H1 (cell line): Measurements from ENCODE around the gene NUP210L. TPM values are rescaled to one million over a fixed set of nuclear protein-coding genes. Genes with fewer than 3 reads are reported as not detected.

Experiments used
- CTCF ChIA-PET: fragments of 300-600 bp; sonication (Branson Sonifier 250); formaldehyde crosslinking; loops from one replicate; lab custom pipeline; 2021; ENCODE audit not compliant: partially characterized antibody; lab: Charles Lee
- POLR2A ChIA-PET: fragments of 300-600 bp; sonication (Branson Sonifier 250); formaldehyde crosslinking; loops from one replicate; lab custom pipeline; 2021; ENCODE audit warnings: inconsistent platforms; ENCODE audit not compliant: partially characterized antibody; lab: Charles Lee
- DNase-seq, 2 experiments: peaks; one replicate each; pipeline versions ENCODE4 v3.0.0 to v3.0.0-alpha.2; 2010 to 2022; ENCODE audit warnings: low spot score in 2 of 2, low read depth in 1 of 2, mixed read lengths in 1 of 2
- FAIRE-seq: peaks from 2 replicates; lab custom pipeline; 2011; peaks lifted over from hg19 to GRCh38; lab: Jason Lieb, UNC
- H2AFZ ChIP-seq: 2 replicates; pipeline ENCODE4 v1.8.1; 2012; ENCODE audit warnings: low read length, inconsistent platforms
- H2AK5ac ChIP-seq: 2 replicates; pipeline ENCODE4 v1.6.1; 2013; ENCODE audit warnings: low read depth, low read length
- H2BK120ac ChIP-seq: replicated peaks from 2 replicates; pipeline ENCODE3; 2013; ENCODE audit warnings: low read depth, low read length, inconsistent platforms
- H2BK12ac ChIP-seq: 2 replicates; pipeline ENCODE4 v1.6.1; 2013; ENCODE audit warnings: low read depth, low read length
- H2BK15ac ChIP-seq: 2 replicates; pipeline ENCODE4 v1.6.1; 2013; ENCODE audit warnings: low read length
- H2BK20ac ChIP-seq: 2 replicates; pipeline ENCODE4 v1.6.1; 2013; ENCODE audit warnings: low read length
- H2BK5ac ChIP-seq: 2 replicates; pipeline ENCODE4 v1.6.1; 2013; ENCODE audit warnings: low read depth, low read length
- H3K14ac ChIP-seq: 2 replicates; pipeline ENCODE4 v1.6.1; 2013; ENCODE audit warnings: inconsistent platforms; ENCODE audit not compliant: insufficient read length
- H3K18ac ChIP-seq: 2 replicates; pipeline ENCODE4 v1.6.1; 2013; ENCODE audit warnings: low read length; ENCODE audit errors: extremely low read depth
- H3K23ac ChIP-seq: 2 replicates; pipeline ENCODE4 v1.6.1; 2013; ENCODE audit warnings: inconsistent platforms; ENCODE audit not compliant: insufficient read length
- H3K23me2 ChIP-seq: 2 replicates; pipeline ENCODE4 v1.6.1; 2013; ENCODE audit warnings: low read depth, low read length
- H3K27ac ChIP-seq: 2 replicates; pipeline ENCODE4 v1.6.1; 2011; ENCODE audit warnings: low read depth, low read length, inconsistent platforms
- H3K27me3 ChIP-seq, 4 experiments: replicated peaks in 1 of 4; 1 replicate in 1 of 4; 2 replicates in 3 of 4; pipeline versions ENCODE4 v1.6.1 to v1.8.1; 2011 to 2013; ENCODE audit warnings: low read length in 3 of 4, mild to moderate bottlenecking in 3 of 4, inconsistent platforms in 2 of 4, mixed read lengths in 2 of 4, moderate library complexity in 1 of 4; ENCODE audit not compliant: control insufficient read depth in 3 of 4, insufficient read depth in 3 of 4; ENCODE audit errors: extremely low read depth in 1 of 4
- H3K36me3 ChIP-seq, 4 experiments: 2 replicates each; pipeline versions ENCODE4 v1.6.1 to v1.8.1; 2011 to 2013; ENCODE audit warnings: mild to moderate bottlenecking in 4 of 4, low read length in 3 of 4, moderate library complexity in 2 of 4, control low read depth in 1 of 4, inconsistent platforms in 1 of 4; ENCODE audit not compliant: insufficient read depth in 4 of 4, control insufficient read depth in 2 of 4
- H3K4ac ChIP-seq: replicated peaks from 2 replicates; pipeline ENCODE3; 2013; ENCODE audit warnings: low read length, low read depth, mixed read lengths, inconsistent platforms; ENCODE audit not compliant: insufficient read length
- H3K4me1 ChIP-seq, 4 experiments: replicated peaks in 1 of 4; 1 replicate in 1 of 4; 2 replicates in 3 of 4; pipeline versions ENCODE4 v1.6.1 to v1.8.1; 2011 to 2013; ENCODE audit warnings: low read length in 3 of 4, inconsistent platforms in 2 of 4, mixed read lengths in 1 of 4; ENCODE audit not compliant: insufficient read depth in 4 of 4, control insufficient read depth in 3 of 4
- H3K4me2 ChIP-seq, 2 experiments: 2 replicates each; pipeline versions ENCODE4 v1.6.1 to v1.8.1; 2011 to 2013; ENCODE audit warnings: low read depth in 2 of 2, low read length in 2 of 2, control low read depth in 1 of 2, inconsistent platforms in 1 of 2, mild to moderate bottlenecking in 1 of 2; ENCODE audit not compliant: insufficient read depth in 1 of 2
- H3K4me3 ChIP-seq, 4 experiments: fragments of 200-600, 300-600 bp in 1 of 4; sonication (generic), shearing (Covaris generic), sonication (Bioruptor Twin) in 1 of 4; 2 replicates each; pipeline versions ENCODE4 v1.5.1 to v1.8.1; 2011 to 2016; ENCODE audit warnings: low read length in 4 of 4, low read depth in 3 of 4, control low read depth in 2 of 4, inconsistent platforms in 2 of 4, mild to moderate bottlenecking in 2 of 4, mixed read lengths in 1 of 4, moderate library complexity in 1 of 4; ENCODE audit not compliant: insufficient read depth in 2 of 4; ENCODE audit errors: extremely low read depth in 1 of 4
- H3K56ac ChIP-seq: replicated peaks from 2 replicates; pipeline ENCODE3; 2013; ENCODE audit warnings: low read depth, mild to moderate bottlenecking, mixed read lengths, low read length, inconsistent platforms; ENCODE audit not compliant: insufficient read length
- H3K79me1 ChIP-seq: 2 replicates; pipeline ENCODE4 v1.6.1; 2013; ENCODE audit warnings: low read depth, low read length, control low read depth
- H3K79me2 ChIP-seq, 2 experiments: 2 replicates each; pipeline versions ENCODE4 v1.6.1 to v1.8.1; 2012 to 2013; ENCODE audit warnings: low read length in 2 of 2, mild to moderate bottlenecking in 2 of 2, inconsistent platforms in 1 of 2; ENCODE audit not compliant: insufficient read depth in 2 of 2, control insufficient read depth in 1 of 2
- H3K9ac ChIP-seq, 4 experiments: replicated peaks in 1 of 4; 1 replicate in 1 of 4; 2 replicates in 3 of 4; pipeline versions ENCODE4 v1.6.1 to v1.8.1; 2011 to 2013; ENCODE audit warnings: low read depth in 3 of 4, low read length in 3 of 4, control low read depth in 2 of 4, mild to moderate bottlenecking in 2 of 4, moderate library complexity in 2 of 4, inconsistent platforms in 1 of 4; ENCODE audit errors: extremely low read depth in 1 of 4
- H3K9me3 ChIP-seq, 2 experiments: 2 replicates each; pipeline versions ENCODE4 v1.6.1 to v1.8.1; 2012 to 2013; ENCODE audit warnings: mild to moderate bottlenecking in 2 of 2, moderate library complexity in 2 of 2, control low read depth in 1 of 2, inconsistent platforms in 1 of 2, low read depth in 1 of 2, low read length in 1 of 2, mixed read lengths in 1 of 2; ENCODE audit not compliant: insufficient read depth in 2 of 2
- H4K20me1 ChIP-seq, 2 experiments: replicated peaks in 1 of 2; 2 replicates each; pipeline versions ENCODE3 to v1.8.1; 2011 to 2013; ENCODE audit warnings: inconsistent platforms in 2 of 2, low read length in 2 of 2, mild to moderate bottlenecking in 1 of 2; ENCODE audit not compliant: insufficient read depth in 2 of 2, control insufficient read depth in 1 of 2
- H4K5ac ChIP-seq: 2 replicates; pipeline ENCODE4 v1.6.1; 2013; ENCODE audit warnings: low read length, low read depth, mixed read lengths, inconsistent platforms; ENCODE audit not compliant: insufficient read length
- H4K8ac ChIP-seq: 2 replicates; pipeline ENCODE4 v1.8.0; 2013; ENCODE audit warnings: mild to moderate bottlenecking, moderate library complexity, low read length, inconsistent platforms; ENCODE audit not compliant: insufficient read depth; ENCODE audit errors: extremely low read depth
- H4K91ac ChIP-seq: replicated peaks from 2 replicates; pipeline ENCODE3; 2013; ENCODE audit warnings: low read length, mixed read lengths, inconsistent platforms; ENCODE audit not compliant: insufficient read length
- CEBPB ChIP-seq: IDR thresholded peaks from 2 replicates; pipeline ENCODE4 v1.6.1; 2012; ENCODE audit warnings: low read depth, low read length
- CTCF ChIP-seq, 3 experiments: IDR thresholded peaks; 1 replicate in 2 of 3; 2 replicates in 1 of 3; pipeline versions ENCODE4 v1.5.1 to v1.6.1; 2011; ENCODE audit warnings: low read length in 3 of 3, mild to moderate bottlenecking in 3 of 3, inconsistent platforms in 2 of 3, low read depth in 1 of 3, moderate library complexity in 1 of 3; ENCODE audit not compliant: insufficient read depth in 1 of 3; ENCODE audit errors: control extremely low read depth in 1 of 3
- EP300 ChIP-seq, 2 experiments: IDR thresholded peaks; 1 replicate in 1 of 2; 2 replicates in 1 of 2; pipeline ENCODE4 v1.6.1; 2011 to 2012; ENCODE audit warnings: low read depth in 2 of 2, low read length in 2 of 2, mild to moderate bottlenecking in 2 of 2, borderline replicate concordance in 1 of 2, inconsistent platforms in 1 of 2, moderate library complexity in 1 of 2
- RAD21 ChIP-seq, 2 experiments: IDR thresholded peaks in 1 of 2; conservative IDR thresholded peaks in 1 of 2; 2 replicates each; pipeline ENCODE4 v1.6.1; 2011; ENCODE audit warnings: low read depth in 2 of 2, low read length in 2 of 2, improper control_type of control experiment in 1 of 2, inconsistent platforms in 1 of 2, mild to moderate bottlenecking in 1 of 2, moderate library complexity in 1 of 2
- SIRT6 ChIP-seq: IDR thresholded peaks from one replicate; pipeline ENCODE4 v1.7.1; 2012; ENCODE audit warnings: low read length, inconsistent platforms
- TCF12 ChIP-seq: IDR thresholded peaks from 2 replicates; pipeline ENCODE4 v1.6.1; 2011; ENCODE audit warnings: low read depth, mild to moderate bottlenecking, low read length
- TEAD4 ChIP-seq: IDR thresholded peaks from 2 replicates; pipeline ENCODE4 v1.6.1; 2012; ENCODE audit warnings: low read depth, low read length, inconsistent platforms, mixed read lengths
- WGBS, 2 experiments: shearing (Covaris generic) in 1 of 2; methylation state at CpG; one replicate each; pipeline versions ENCODE4 v1.1.6 to v1.1.7; 2013 to 2015; ENCODE audit warnings: low lambda C conversion rate in 2 of 2, mixed read lengths in 2 of 2, inconsistent platforms in 1 of 2, low coverage in 1 of 2, missing lambda C conversion rate in 1 of 2; ENCODE audit not compliant: insufficient replicate concordance in 2 of 2, insufficient coverage in 1 of 2, insufficient read length in 1 of 2; ENCODE audit errors: extremely low coverage in 1 of 2, missing lambda C conversion rate in 1 of 2; 5-methylcytosine and 5-hydroxymethylcytosine counted together
- polyA plus RNA-seq, 7 experiments: library from polyadenylated mRNA; depleted of rRNA in 3 of 7; stranded (reverse) in 5 of 7; unstranded in 2 of 7; fragments of >200 nt in 5 of 7; fragments of 200-250 nt in 2 of 7; gene quantifications; 1 replicate in 5 of 7; 2 replicates in 1 of 7; 4 replicates in 1 of 7; pipeline versions ENCODE4 v1.2.1 to v1.2.3, GENCODE V29; 2011 to 2013; ENCODE audit warnings: missing spikeins in 2 of 7, mixed read lengths in 2 of 7
- total RNA-seq: library from RNA; stranded (reverse); fragmentation: NEBNext Ultra II Directional; extraction: Animal tissue kit (Norgen Biotek cat#: 25700); gene quantifications from 2 replicates; pipeline ENCODE4 v1.2.1, GENCODE V29; 2021

NUP210L gene
- total and polyA plus RNA-seq, 2 of the 8 experiments (the other 6 are each of a cell fraction or from before 2014, with no cell fraction given), result not detected

- DNase-seq, result no peak
- POLR2A ChIA-PET, result interaction anchor here (1.1 to 1.5 kb wide), 2 partner anchors 19 to 85 kb away, joined by 3 to 11 read pairs; partner anchors contain the start of gene RPS27
- H3K18ac ChIP-seq, result no peak overlapping the region
- FAIRE-seq, result no peak
- no peaks in the 10 kb centered on the region for H3K23me2 ChIP-seq
- no peak overlapping the region for H2BK12ac ChIP-seq
- no peak overlapping the region for H2BK20ac ChIP-seq
- CTCF ChIA-PET, result no interaction called here
- H3K23ac ChIP-seq, result no peak overlapping the region
- no peak overlapping the region for H2AFZ ChIP-seq
- no peak overlapping the region for H2AK5ac ChIP-seq
- TF ChIP-seq EP300 (IDR thresholded peaks at IDR 0.05; ENCODE audit: borderline replicate concordance in 1 of 2, low read depth in 2 of 2, low read length in 2 of 2) (no peak), CTCF (IDR thresholded peaks at IDR 0.05; ENCODE audit: control extremely low read depth in 1 of 3, insufficient read depth in 1 of 3, low read depth in 1 of 3, low read length in 3 of 3) (no peak), CEBPB (0 out of 2 replicates have a peak, but pooled peaks have one; percentile 19), RAD21 (IDR thresholded peaks at IDR 0.05 in 1 of 2, conservative IDR thresholded peaks at IDR 0.05 in 1 of 2; ENCODE audit: low read depth in 2 of 2, low read length in 2 of 2) (no peak), TEAD4 (no peak), SIRT6 (no peak), TCF12 (no peak)
- TF ChIP-seq, all 59 proteins: peak for 1
- Histone ChIP-seq H3K79me1 (no peaks in the 10 kb centered on the region), H3K79me2 (no peaks in the 10 kb centered on the region), H2BK15ac (no peak overlapping the region), H3K4me2 (no peak overlapping the region), H2BK120ac (no peak overlapping the region), H3K27ac (no peak overlapping the region), H4K5ac (no peak overlapping the region), H3K4me1 (no peaks in the 10 kb centered on the region), H3K9ac (no peak overlapping the region), H3K4ac (no peak overlapping the region), H4K91ac (no peak overlapping the region), H3K9me3 (no peaks in the 10 kb centered on the region), H2BK5ac (no peak overlapping the region), H4K8ac (no peak overlapping the region), H3K14ac (no peak overlapping the region), H3K36me3 (no peaks in the 10 kb centered on the region), H3K4me3 (no peak overlapping the region), H3K56ac (no peak overlapping the region), H3K27me3 (no peaks in the 10 kb centered on the region), H4K20me1 (no peaks in the 10 kb centered on the region)
- 100% methylated on average over 2 of the region's 2 CpGs; no CpG with 5 or more reads in 1 of the 2 experiments for WGBS, 2 experiments
Measured at GRCh38 chr1:154075746-154076145, 79.1 kb downstream of the NUP210L start.
